GM12878 (cell line): Measurements from ENCODE around the gene RAC3. TPM values are rescaled to one million over a fixed set of nuclear protein-coding genes. Genes with fewer than 3 reads are reported as not detected.

Experiments
- ATAC-seq: fragments of 200-7000 bp; cut with Tn5 transposase; 3 replicates; pipeline ENCODE4 v1.9.1; 2020; ENCODE audit warnings: mild to moderate bottlenecking, moderate library complexity
- BruUV-seq: library from RNA; stranded (reverse); fragments of 400-500 nt; replicated peaks from 2 replicates; lab custom pipeline; 2021; lab: Mats Ljungman, UMichigan
- CTCF ChIA-PET: fragments of 300-600 bp; sonication (Branson Sonifier 250); formaldehyde crosslinking; extraction: SDS; loops from one replicate; lab custom pipeline; 2021; ENCODE audit warnings: inconsistent platforms; lab: Yijun Ruan, JAX
- POLR2A ChIA-PET: fragments of 350-600 bp; formaldehyde crosslinking; extraction: SDS; loops from one replicate; lab custom pipeline; 2021; ENCODE audit warnings: inconsistent platforms; lab: Charles Lee
- RAD21 ChIA-PET: fragments of 300-600 bp; sonication (Branson Sonifier 250); formaldehyde crosslinking; loops from one replicate; lab custom pipeline; 2023; ENCODE audit warnings: antibody characterized with exemption; ENCODE audit not compliant: unreplicated experiment; lab: Charles Lee
- SMC1A ChIA-PET: fragments of 300-600 bp; sonication (Branson Sonifier 250); formaldehyde crosslinking; loops from one replicate; lab custom pipeline; 2023; ENCODE audit not compliant: unreplicated experiment, uncharacterized antibody; lab: Charles Lee
- DNase-seq: peaks from one replicate; pipeline ENCODE4 v3.0.0-alpha.2; 2011; ENCODE audit warnings: low read depth, low spot score
- FAIRE-seq: peaks from 3 replicates; lab custom pipeline; 2011; peaks lifted over from hg19 to GRCh38; lab: Jason Lieb, UNC
- H2AFZ ChIP-seq: 2 replicates; pipeline ENCODE4 v1.6.0; 2011; ENCODE audit warnings: low read depth, low read length, control low read depth; ENCODE audit not compliant: control insufficient read depth
- H3K27ac ChIP-seq: 2 replicates; pipeline ENCODE4 v1.5.1; 2011; ENCODE audit warnings: control low read depth; ENCODE audit not compliant: control insufficient read depth, insufficient read depth
- H3K27me3 ChIP-seq, 2 experiments: replicated peaks in 1 of 2; 2 replicates each; pipeline versions ENCODE4 v1.6.0 to v1.6.1; 2011; ENCODE audit warnings: low read length in 1 of 2; ENCODE audit not compliant: control insufficient read depth in 2 of 2, insufficient read depth in 2 of 2
- H3K36me3 ChIP-seq, 2 experiments: 2 replicates each; pipeline ENCODE4 v1.5.1; 2011; ENCODE audit warnings: low read length in 1 of 2; ENCODE audit not compliant: control insufficient read depth in 2 of 2, insufficient read depth in 2 of 2
- H3K4me1 ChIP-seq: 2 replicates; pipeline ENCODE4 v1.6.1; 2011; ENCODE audit warnings: mild to moderate bottlenecking, low read length, moderate library complexity, mixed read lengths; ENCODE audit not compliant: control insufficient read depth, insufficient read depth
- H3K4me2 ChIP-seq: 2 replicates; pipeline ENCODE4 v1.6.0; 2011; ENCODE audit warnings: control low read depth; ENCODE audit not compliant: control insufficient read depth, insufficient read depth
- H3K4me3 ChIP-seq: fragments of 200-600 bp; sonication (generic); 2 replicates; pipeline ENCODE4 v1.5.1; 2016
- H3K79me2 ChIP-seq: 2 replicates; pipeline ENCODE4 v1.6.0; 2011; ENCODE audit warnings: low read length; ENCODE audit not compliant: control insufficient read depth, insufficient read depth
- H3K9ac ChIP-seq: 2 replicates; pipeline ENCODE4 v1.8.0; 2011; ENCODE audit warnings: low read length, control low read depth, mixed read lengths; ENCODE audit not compliant: control insufficient read depth, insufficient read depth
- H3K9me3 ChIP-seq: replicated peaks from 3 replicates; pipeline ENCODE4 v1.5.1; 2011; ENCODE audit warnings: mild to moderate bottlenecking, low read length; ENCODE audit not compliant: control insufficient read depth, insufficient read depth
- H4K20me1 ChIP-seq: 2 replicates; pipeline ENCODE4 v1.6.0; 2011; ENCODE audit not compliant: control insufficient read depth, insufficient read depth
- BMI1 ChIP-seq: fragments of 450-650 bp; IDR thresholded peaks from 2 replicates; pipeline ENCODE4 v1.6.1; 2016; ENCODE audit warnings: mild to moderate bottlenecking, moderate library complexity, borderline replicate concordance
- CREB1 ChIP-seq: IDR thresholded peaks from 2 replicates; pipeline ENCODE4 v1.6.1; 2012; ENCODE audit warnings: low read depth, mild to moderate bottlenecking, inconsistent platforms
- CTCF ChIP-seq, 3 experiments: IDR thresholded peaks in 2 of 3; conservative IDR thresholded peaks in 1 of 3; 2 replicates each; pipeline ENCODE4 v1.5.1; 2011; ENCODE audit warnings: low read depth in 3 of 3, low read length in 3 of 3, mild to moderate bottlenecking in 3 of 3, control low read depth in 2 of 3, moderate library complexity in 2 of 3, inconsistent platforms in 1 of 3, mixed read lengths in 1 of 3; ENCODE audit not compliant: control insufficient read depth in 2 of 3, insufficient read depth in 1 of 3; ENCODE audit errors: extremely low read depth in 1 of 3
- IKZF1 ChIP-seq: fragments of 450-650 bp; conservative IDR thresholded peaks from 2 replicates; pipeline ENCODE4 v1.6.1; 2017; ENCODE audit warnings: antibody characterized with exemption, mild to moderate bottlenecking
- NR2F1 ChIP-seq: fragments of 450-650 bp; conservative IDR thresholded peaks from 2 replicates; pipeline ENCODE4 v1.6.1; 2017; ENCODE audit warnings: mild to moderate bottlenecking
- POLR2A ChIP-seq: IDR thresholded peaks from 2 replicates; pipeline ENCODE4 v1.6.1; 2011; ENCODE audit warnings: low read depth, mild to moderate bottlenecking, low read length
- RAD21 ChIP-seq: IDR thresholded peaks from 2 replicates; pipeline ENCODE4 v1.6.1; 2011; ENCODE audit warnings: mild to moderate bottlenecking, low read depth, low read length, moderate library complexity; ENCODE audit not compliant: insufficient read depth
- RCOR1 ChIP-seq: conservative IDR thresholded peaks from 2 replicates; pipeline ENCODE4 v1.6.1; 2012; ENCODE audit warnings: low read depth, low read length, improper control_type of control experiment
- SIN3A ChIP-seq: IDR thresholded peaks from 2 replicates; pipeline ENCODE4 v1.6.1; 2012; ENCODE audit warnings: low read depth, low read length, improper control_type of control experiment
- SREBF2 ChIP-seq: IDR thresholded peaks from 2 replicates; pipeline ENCODE4 v1.6.1; 2012; ENCODE audit warnings: mild to moderate bottlenecking, low read length
- SUZ12 ChIP-seq: fragments of 200-600 bp; sonication (generic); IDR thresholded peaks from one replicate; pipeline ENCODE4 v1.6.1; 2018; ENCODE audit warnings: antibody characterized with exemption, mild to moderate bottlenecking; ENCODE audit not compliant: unreplicated experiment
- WGBS: methylation state at CpG from one replicate; pipeline ENCODE4 v1.1.6; 2016; ENCODE audit warnings: low lambda C conversion rate; ENCODE audit not compliant: insufficient replicate concordance, insufficient coverage; ENCODE audit errors: missing lambda C conversion rate; 5-methylcytosine and 5-hydroxymethylcytosine counted together
- in situ Hi-C: fragments of 300-500 bp; cut with MboI; formaldehyde crosslinking; loops from 9 replicates; pipeline ENCODE4 v1.14.3; 2018; ENCODE audit warnings: mixed read lengths
- intact Hi-C: fragments of 100-400 bp; cut with micrococcal nuclease; formaldehyde crosslinking; loops from one replicate; pipeline ENCODE4 v1.14.2; 2022; ENCODE audit not compliant: unreplicated experiment
- polyA plus RNA-seq, 11 experiments: library from polyadenylated mRNA; depleted of rRNA in 4 of 11; unstranded in 6 of 11; stranded (reverse) in 5 of 11; fragments of >200 nt; fragmentation: Nextera tagmentation in 4 of 11; fragmentation: Illumina TruSeq in 1 of 11; extraction: Ambion mirVana in 4 of 11; extraction: Trizol in 1 of 11; gene quantifications; 1 replicate in 1 of 11; 2 replicates in 10 of 11; pipeline versions ENCODE4 v1.2.1 to v1.2.3, GENCODE V29; 2011 to 2016; ENCODE audit warnings: inconsistent platforms in 2 of 11, missing spikeins in 2 of 11, low read depth in 1 of 11
- total RNA-seq, 4 experiments: library from RNA; depleted of rRNA in 3 of 4; stranded (reverse); fragments of >200 nt in 3 of 4; fragmentation: Illumina TruSeq in 1 of 4; extraction: Trizol in 1 of 4; gene quantifications; 2 replicates each; pipeline versions ENCODE4 v1.2.1 to v1.2.3, GENCODE V29; 2013 to 2021

RAC3 gene
- total and polyA plus RNA-seq, 10 of the 15 experiments (the other 5 are each of a cell fraction or from before 2014, with no cell fraction given): 0.11 to 32.9 (median 6.7) TPM

- SMC1A ChIA-PET: interaction anchor here (1.1 kb wide), 1 partner anchor 60 kb away, joined by 4 read pairs; no protein-coding TSS in a partner anchor
- intact Hi-C loops: no loop called here
- BruUV-seq: no TSS peak
- FAIRE-seq (no peak), DNase-seq (no peak), ATAC-seq (no peak)
- Histone ChIP-seq H3K4me1 (peaks cover 9% of the 10 kb centered on the region), H3K79me2 (peaks cover 26% of the 10 kb centered on the region), H3K9me3 (no peaks in the 10 kb centered on the region), H4K20me1 (no peaks in the 10 kb centered on the region), H3K9ac (no peak overlapping the region), H3K27me3 (no peaks in the 10 kb centered on the region), H3K27ac (no peak overlapping the region), H2AFZ (no peak overlapping the region), H3K4me3 (no peak overlapping the region), H3K4me2 (no peak overlapping the region), H3K36me3 (no peaks in the 10 kb centered on the region; a peak in 2 of 4 replicates)
- in situ Hi-C loops: no loop called here
- CTCF ChIA-PET: interaction anchor here (1.0 to 5.0 kb wide), 13 partner anchors 9 to 169 kb away, joined by 3 to 89 read pairs (median 5); partner anchors contain the start of genes DCXR and NOTUM
- WGBS: 82% methylated on average over 21 of the region's 33 CpGs
- TF ChIP-seq POLR2A (peak; percentile 72), SREBF2 (no peak)
- POLR2A ChIA-PET: interaction anchor here (1.0 kb wide), 1 partner anchor 19 kb away, joined by 3 read pairs; the partner anchor contains the start of gene DCXR
- RAD21 ChIA-PET: interaction anchor here (0.5 to 4.4 kb wide), 7 partner anchors 11 to 87 kb away, joined by 3 to 68 read pairs (median 4); partner anchors contain the start of gene NOTUM
These were observed 12.3 kb upstream of the RAC3 start for GRCh38 chr17:82018989-82019689.

GRCh38 chr17:82019690-82020571, 11.5 kb upstream of the RAC3 start:
- ChIA-PET RAD21 (interaction anchor here (0.5 to 4.4 kb wide), 9 partner anchors 10 to 97 kb away, joined by 3 to 68 read pairs (median 4); partner anchors contain the start of gene NOTUM), CTCF (interaction anchor here (0.6 to 5.0 kb wide), 21 partner anchors 8 to 285 kb away, joined by 3 to 89 read pairs (median 4); partner anchors contain the start of genes DCXR and NOTUM), POLR2A (interaction anchor here (0.6 to 1.0 kb wide), 3 partner anchors 18 to 86 kb away, joined by 3 to 7 read pairs (median 4); partner anchors contain the start of gene DCXR), SMC1A (interaction anchor here (1.1 kb wide), 1 partner anchor 60 kb away, joined by 4 read pairs; no protein-coding TSS in a partner anchor)
- H3K27ac ChIP-seq: no peak overlapping the region
- FAIRE-seq (no peak), ATAC-seq (peak; percentile 22), DNase-seq (no peak)
- H3K4me2 ChIP-seq: 0 out of 2 replicates have a peak overlapping the region, but pooled peaks have one; percentile 42
- intact Hi-C loops (loop anchor here (1.0 to 5.0 kb wide), 2 partner anchors 134 to 158 kb away; partner anchors contain the start of gene P4HB), in situ Hi-C loops (no loop called here)
- H4K20me1 ChIP-seq: no peaks in the 10 kb centered on the region
- no peak overlapping the region for H2AFZ ChIP-seq
- no peak overlapping the region for H3K9ac ChIP-seq
- no peaks in the 10 kb centered on the region for H3K27me3 ChIP-seq
- peaks cover 14% of the 10 kb centered on the region for H3K4me1 ChIP-seq
- no peaks in the 10 kb centered on the region for H3K9me3 ChIP-seq
- no peaks in the 10 kb centered on the region; a peak in 2 of 4 replicates for H3K36me3 ChIP-seq
- H3K4me3 ChIP-seq: no peak overlapping the region
- H3K79me2 ChIP-seq: peaks cover 26% of the 10 kb centered on the region
- no TSS peak for BruUV-seq
- 58% methylated on average over 30 of the region's 34 CpGs for WGBS
- TF ChIP-seq CREB1 (peak; percentile 46; the same call in 1 of the 2 replicates), IKZF1 (peak; percentile 13; the same call in 1 of the 2 replicates), SIN3A (no peak), SUZ12 (no peak), RCOR1 (no peak), CTCF (IDR thresholded peaks at IDR 0.05 in 2 of 3, conservative IDR thresholded peaks at IDR 0.05 in 1 of 3; ENCODE audit: control insufficient read depth in 2 of 3, extremely low read depth in 1 of 3, insufficient read depth in 1 of 3, low read depth in 3 of 3, low read length in 3 of 3) (peak; percentile 66 to 87 (median 78)), BMI1 (no peak), NR2F1 (no peak), RAD21 (peak; percentile 39; the same call in 1 of the 2 replicates)
